Gastroesophageal sphincter (tissue), 4 donors: Measurements from ENCODE around the gene RAP2B. TPM values are rescaled to one million over a fixed set of nuclear protein-coding genes. Genes with fewer than 3 reads are reported as not detected.

Source experiments
- ATAC-seq: fragments of 150-250 bp; one replicate; pipeline ENCODE4 v1.9.1; 2016; ENCODE audit warnings: mild to moderate bottlenecking, moderate library complexity
- H3K27ac ChIP-seq, 4 donors: fragments of 200-600 bp; sonication (generic) in 3 of 4; 1 replicate in 3 of 4; 2 replicates in 1 of 4; pipeline ENCODE4 v1.5.1; 2016 to 2019
- H3K27me3 ChIP-seq: fragments of 200-600 bp; sonication (generic); one replicate; pipeline ENCODE4 v1.5.1; 2019
- H3K36me3 ChIP-seq, 2 donors: fragments of 200-600 bp; sonication (generic); one replicate each; pipeline ENCODE4 v1.5.1; 2019; ENCODE audit warnings: control low read depth in 1 of 2
- H3K4me1 ChIP-seq, 3 donors: fragments of 200-600 bp; sonication (generic); 1 replicate in 2 of 3; 2 replicates in 1 of 3; pipeline ENCODE4 v1.5.1; 2016 to 2019; ENCODE audit warnings: control low read depth in 2 of 3
- H3K4me3 ChIP-seq, 2 donors: fragments of 200-600 bp; sonication (generic); one replicate each; pipeline ENCODE4 v1.5.1; 2019; ENCODE audit warnings: mild to moderate bottlenecking in 1 of 2, moderate library complexity in 1 of 2
- H3K9me3 ChIP-seq, 3 donors: fragments of 200-600 bp; sonication (generic); one replicate each; pipeline ENCODE4 v1.5.1; 2017 to 2019; ENCODE audit warnings: control low read depth in 2 of 3
- EP300 ChIP-seq: sonication (generic); formaldehyde crosslinking; IDR thresholded peaks from one replicate; pipeline ENCODE4 v1.6.1; 2017; ENCODE audit warnings: antibody characterized with exemption, mild to moderate bottlenecking
- POLR2A ChIP-seq, 2 donors: fragments of 450-650 bp; IDR thresholded peaks; one replicate each; pipeline ENCODE4 v1.6.1; 2017; ENCODE audit warnings: antibody characterized with exemption in 2 of 2, mild to moderate bottlenecking in 2 of 2, moderate library complexity in 1 of 2
- POLR2AphosphoS5 ChIP-seq: sonication (generic); formaldehyde crosslinking; IDR thresholded peaks from one replicate; pipeline ENCODE4 v1.6.1; 2017; ENCODE audit warnings: antibody characterized with exemption
- WGBS, 2 donors: methylation state at CpG; one replicate each; pipeline ENCODE4 v1.1.5; 2018; ENCODE audit warnings: low coverage in 1 of 2; 5-methylcytosine and 5-hydroxymethylcytosine counted together
- total RNA-seq, 4 donors: library from RNA; depleted of rRNA; stranded (reverse); fragments of >200 nt; gene quantifications; one replicate each; pipeline ENCODE4 v1.1.0, GENCODE V29; 2016
- TF ChIP-seq, protein P1 (sequence below), 4 experiments: fragments of 200-600 bp in 2 of 4; fragments of 450-650 bp in 2 of 4; sonication (generic) in 1 of 4; IDR thresholded peaks; one replicate each; pipeline ENCODE4 v1.5.1; 2017 to 2019; ENCODE audit warnings: antibody characterized with exemption in 4 of 4, mild to moderate bottlenecking in 2 of 4, moderate library complexity in 2 of 4

Gene RAP2B
- total RNA-seq, 4 donors from 2014 or later, result 11.5 to 14.7 (median 13.5) TPM

DNA sequence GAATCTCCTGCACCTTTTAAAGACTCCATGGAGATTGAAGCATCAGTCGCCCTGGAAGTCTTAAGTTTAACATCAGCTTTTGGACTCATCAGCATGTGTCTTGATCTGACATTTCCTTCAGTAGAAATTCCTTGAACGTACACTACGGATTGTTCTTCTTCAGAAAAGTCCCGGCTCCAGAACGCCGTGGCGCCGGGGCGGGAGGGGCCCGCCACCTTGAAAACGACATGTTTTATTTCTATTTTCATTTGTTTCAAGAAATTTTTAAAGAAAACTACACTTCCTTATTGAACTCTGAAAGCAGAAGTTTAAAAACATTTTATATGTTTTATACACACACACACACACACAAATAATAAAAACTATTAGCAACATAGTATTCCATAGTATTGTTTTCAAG lies 32.6 kb upstream of the RAP2B start:
- WGBS, 2 donors, result 89 to 93% methylated on average over 5 to 11 of the region's 11 CpGs

DNA sequence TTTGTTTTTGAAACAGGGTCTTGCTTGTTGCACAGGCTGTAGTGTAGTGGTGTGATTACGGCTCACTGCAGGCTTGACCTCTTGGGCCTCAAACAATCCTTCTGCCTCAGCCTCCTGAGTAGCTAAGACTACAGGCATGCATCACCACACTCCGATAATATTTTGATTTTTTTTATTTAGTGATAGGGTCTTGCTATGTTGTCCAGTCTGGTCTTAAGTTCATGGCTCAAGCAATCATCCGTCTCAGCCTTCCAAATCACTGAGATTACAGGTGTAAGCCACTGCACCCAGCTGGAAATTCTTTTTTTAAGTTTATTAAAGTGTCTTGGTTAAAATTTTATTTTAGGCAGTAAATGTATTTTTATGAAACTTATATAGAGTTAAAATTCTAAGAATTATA lies 32.2 kb upstream of the RAP2B start:
- no peaks in the 10 kb centered on the region for H3K27me3 ChIP-seq
- no peaks in the 10 kb centered on the region for H3K4me1 ChIP-seq
- no peaks in the 10 kb centered on the region for H3K36me3 ChIP-seq
- WGBS, 2 donors, result 92 to 95% methylated on average over 3 of the region's 3 CpGs
- H3K9me3 ChIP-seq, result no peaks in the 10 kb centered on the region
- no peak for ATAC-seq
- H3K4me3 ChIP-seq, result no peak overlapping the region
- H3K27ac ChIP-seq, result no peak overlapping the region
- TF ChIP-seq POLR2A (IDR thresholded peaks at IDR 0.05), result no peak
- TF ChIP-seq EP300, result no peak
- TF ChIP-seq POLR2AphosphoS5, result no peak
- TF ChIP-seq, protein P1, sequence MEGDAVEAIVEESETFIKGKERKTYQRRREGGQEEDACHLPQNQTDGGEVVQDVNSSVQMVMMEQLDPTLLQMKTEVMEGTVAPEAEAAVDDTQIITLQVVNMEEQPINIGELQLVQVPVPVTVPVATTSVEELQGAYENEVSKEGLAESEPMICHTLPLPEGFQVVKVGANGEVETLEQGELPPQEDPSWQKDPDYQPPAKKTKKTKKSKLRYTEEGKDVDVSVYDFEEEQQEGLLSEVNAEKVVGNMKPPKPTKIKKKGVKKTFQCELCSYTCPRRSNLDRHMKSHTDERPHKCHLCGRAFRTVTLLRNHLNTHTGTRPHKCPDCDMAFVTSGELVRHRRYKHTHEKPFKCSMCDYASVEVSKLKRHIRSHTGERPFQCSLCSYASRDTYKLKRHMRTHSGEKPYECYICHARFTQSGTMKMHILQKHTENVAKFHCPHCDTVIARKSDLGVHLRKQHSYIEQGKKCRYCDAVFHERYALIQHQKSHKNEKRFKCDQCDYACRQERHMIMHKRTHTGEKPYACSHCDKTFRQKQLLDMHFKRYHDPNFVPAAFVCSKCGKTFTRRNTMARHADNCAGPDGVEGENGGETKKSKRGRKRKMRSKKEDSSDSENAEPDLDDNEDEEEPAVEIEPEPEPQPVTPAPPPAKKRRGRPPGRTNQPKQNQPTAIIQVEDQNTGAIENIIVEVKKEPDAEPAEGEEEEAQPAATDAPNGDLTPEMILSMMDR (IDR thresholded peaks at IDR 0.05), result no peak

More for the DNA sequence above, 32.6 kb upstream of the RAP2B start:
- Histone ChIP-seq H3K27me3 (no peaks in the 10 kb centered on the region), H3K36me3 (no peaks in the 10 kb centered on the region), H3K4me3 (no peak overlapping the region), H3K27ac (no peak overlapping the region), H3K9me3 (no peaks in the 10 kb centered on the region), H3K4me1 (no peaks in the 10 kb centered on the region)
- no peak for ATAC-seq
- no peak for TF ChIP-seq POLR2AphosphoS5
- no peak for TF ChIP-seq POLR2A (IDR thresholded peaks at IDR 0.05)
- no peak for TF ChIP-seq EP300
- TF ChIP-seq, protein P1 (IDR thresholded peaks at IDR 0.05), result no peak

DNA sequence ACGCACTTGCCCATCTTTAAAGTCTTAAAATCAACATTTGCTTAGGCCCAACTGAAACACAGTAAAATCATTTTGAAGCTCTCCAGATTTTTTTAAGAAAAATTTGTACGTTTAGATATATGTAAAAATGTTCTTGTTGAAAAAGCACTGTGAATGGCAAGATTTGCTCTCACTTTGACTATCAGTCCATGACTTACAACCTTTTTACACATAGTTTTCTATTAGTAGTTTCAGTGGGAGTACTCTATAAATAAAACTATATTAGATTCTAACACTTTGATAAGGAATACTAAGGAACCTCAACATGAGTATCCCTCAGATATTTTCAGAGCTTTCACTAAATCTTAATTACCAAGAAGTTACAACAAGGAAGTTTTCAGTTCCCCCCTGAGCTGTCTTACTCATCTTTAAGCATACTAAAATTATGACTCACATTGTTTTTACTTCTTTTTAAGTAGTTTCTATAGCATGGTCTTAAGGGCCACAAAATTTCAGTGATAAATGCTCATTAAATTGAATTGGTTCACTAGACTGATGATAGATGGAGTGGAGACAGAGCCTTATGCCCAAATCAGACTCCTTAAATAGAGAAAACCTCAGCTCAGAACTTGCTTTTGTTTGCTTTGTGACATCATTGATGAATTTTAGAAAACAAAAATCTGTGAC lies 31.6 kb upstream of the RAP2B start:
- H3K27ac ChIP-seq, result no peak overlapping the region
- TF ChIP-seq, protein P1 (IDR thresholded peaks at IDR 0.05), result no peak
- TF ChIP-seq POLR2A (IDR thresholded peaks at IDR 0.05) (no peak), POLR2AphosphoS5 (no peak)
- H3K4me3 ChIP-seq, result no peak overlapping the region
- H3K27me3 ChIP-seq, result no peaks in the 10 kb centered on the region
- H3K36me3 ChIP-seq, result no peaks in the 10 kb centered on the region
- no peaks in the 10 kb centered on the region for H3K9me3 ChIP-seq
- no peaks in the 10 kb centered on the region for H3K4me1 ChIP-seq
- no peak for ATAC-seq
- WGBS, 2 donors, result 78 to 97% methylated on average over 2 of the region's 2 CpGs

DNA sequence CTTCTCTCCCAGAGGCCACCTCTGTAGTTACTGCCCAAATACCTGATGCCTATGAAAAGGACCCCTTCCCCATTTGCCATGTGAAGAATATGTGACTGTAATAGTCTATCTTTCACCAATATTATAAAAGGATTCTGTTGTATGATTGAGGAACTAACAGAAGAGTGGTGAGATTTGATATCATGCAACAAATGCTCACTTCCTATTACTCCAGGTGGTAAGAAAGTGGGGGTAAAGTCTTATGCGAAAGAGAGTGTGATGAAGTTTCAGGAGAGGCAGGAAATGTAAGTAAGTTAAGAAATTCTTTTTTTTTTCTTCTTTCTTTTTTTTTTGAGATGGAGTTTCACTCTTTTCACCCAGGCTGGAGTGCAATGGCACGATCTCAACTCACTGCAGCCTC lies 24.4 kb upstream of the RAP2B start:
- ATAC-seq, result no peak
- Histone ChIP-seq H3K4me1 (no peaks in the 10 kb centered on the region), H3K36me3 (no peaks in the 10 kb centered on the region), H3K27me3 (no peaks in the 10 kb centered on the region), H3K4me3 (no peak overlapping the region), H3K27ac (no peak overlapping the region), H3K9me3 (no peaks in the 10 kb centered on the region)
- WGBS, 2 donors, result 83 to 95% methylated on average over 2 of the region's 2 CpGs
- TF ChIP-seq, protein P1 (IDR thresholded peaks at IDR 0.05), result no peak
- TF ChIP-seq POLR2A (IDR thresholded peaks at IDR 0.05), result no peak
- no peak for TF ChIP-seq POLR2AphosphoS5
- TF ChIP-seq EP300, result no peak
